ENCODE results near the gene USP2. TPM values are rescaled to one million over a fixed set of nuclear protein-coding genes. Genes with fewer than 3 reads are reported as not detected.

Gene USP2
- total and polyA plus RNA-seq, 4 donors: 1.7 to 6.5 (median 3.5) TPM

DNA sequence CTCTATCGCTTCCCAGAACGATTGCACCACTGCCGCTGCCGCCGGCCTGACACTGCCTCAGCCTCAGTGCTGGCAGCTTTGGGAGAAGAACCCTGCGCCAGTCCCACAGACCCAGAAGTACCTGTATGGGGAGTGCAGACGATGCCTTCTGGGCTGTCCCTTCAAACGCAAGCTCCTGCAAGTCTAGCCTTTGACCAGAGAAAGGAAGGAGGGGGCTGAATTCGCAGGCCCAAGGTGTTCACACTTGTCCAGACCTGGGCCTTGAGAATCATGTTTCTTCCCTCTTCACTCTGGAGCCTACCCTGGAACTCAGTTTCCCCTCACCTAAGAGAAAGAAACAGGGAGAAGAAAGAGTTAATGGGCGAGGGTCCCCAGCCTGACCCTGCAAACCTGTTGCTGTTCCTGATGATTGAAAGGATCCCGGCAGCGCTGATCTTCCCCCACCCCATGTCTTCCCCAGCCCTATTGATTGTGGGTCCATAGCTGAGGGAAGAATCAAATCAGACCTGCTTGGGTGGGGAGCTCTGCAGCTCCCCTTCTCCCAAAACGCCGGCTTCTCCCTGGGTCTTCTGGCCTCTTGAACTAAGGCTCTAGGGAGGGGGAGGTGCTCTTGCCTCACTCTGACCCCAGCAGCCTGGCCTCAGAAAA, 63.8 kb downstream of the USP2 start:
- ATAC-seq (ENCODE audit: insufficient read depth, low FRiP score) (no peak), DNase-seq (no peak)
- WGBS, 2 donors: 50 to 69% methylated on average over 14 of the region's 14 CpGs
- Histone ChIP-seq H3K27ac (ENCODE audit: low read depth in 1 of 2, low read length in 1 of 2) (peak overlapping the region; percentile 60 to 76), H3K9ac (ENCODE audit: insufficient read depth in 1 of 2, low read length in 2 of 2) (no peak overlapping the region), H3K4me1 (ENCODE audit: control insufficient read depth in 5 of 5, insufficient read depth in 5 of 5, low read length in 5 of 5) (peaks cover 0 to 73% (median 14%) of the 10 kb centered on the region in 5 donors), H3K36me3 (ENCODE audit: control insufficient read depth in 4 of 4, insufficient read depth in 4 of 4, low read length in 4 of 4) (no peaks in the 10 kb centered on the region), H3K27me3 (ENCODE audit: control insufficient read depth in 3 of 3, insufficient read depth in 3 of 3, low read length in 2 of 3) (no peaks in the 10 kb centered on the region), H3K9me3 (ENCODE audit: control insufficient read depth in 4 of 4, insufficient read depth in 3 of 4, low read length in 3 of 4) (no peaks in the 10 kb centered on the region), H3K4me3 (peak overlapping the region; percentile 13)
- TF ChIP-seq, protein P1, sequence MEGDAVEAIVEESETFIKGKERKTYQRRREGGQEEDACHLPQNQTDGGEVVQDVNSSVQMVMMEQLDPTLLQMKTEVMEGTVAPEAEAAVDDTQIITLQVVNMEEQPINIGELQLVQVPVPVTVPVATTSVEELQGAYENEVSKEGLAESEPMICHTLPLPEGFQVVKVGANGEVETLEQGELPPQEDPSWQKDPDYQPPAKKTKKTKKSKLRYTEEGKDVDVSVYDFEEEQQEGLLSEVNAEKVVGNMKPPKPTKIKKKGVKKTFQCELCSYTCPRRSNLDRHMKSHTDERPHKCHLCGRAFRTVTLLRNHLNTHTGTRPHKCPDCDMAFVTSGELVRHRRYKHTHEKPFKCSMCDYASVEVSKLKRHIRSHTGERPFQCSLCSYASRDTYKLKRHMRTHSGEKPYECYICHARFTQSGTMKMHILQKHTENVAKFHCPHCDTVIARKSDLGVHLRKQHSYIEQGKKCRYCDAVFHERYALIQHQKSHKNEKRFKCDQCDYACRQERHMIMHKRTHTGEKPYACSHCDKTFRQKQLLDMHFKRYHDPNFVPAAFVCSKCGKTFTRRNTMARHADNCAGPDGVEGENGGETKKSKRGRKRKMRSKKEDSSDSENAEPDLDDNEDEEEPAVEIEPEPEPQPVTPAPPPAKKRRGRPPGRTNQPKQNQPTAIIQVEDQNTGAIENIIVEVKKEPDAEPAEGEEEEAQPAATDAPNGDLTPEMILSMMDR (IDR thresholded peaks at IDR 0.05; ENCODE audit: control extremely low read depth, extremely low read depth): no peak

DNA sequence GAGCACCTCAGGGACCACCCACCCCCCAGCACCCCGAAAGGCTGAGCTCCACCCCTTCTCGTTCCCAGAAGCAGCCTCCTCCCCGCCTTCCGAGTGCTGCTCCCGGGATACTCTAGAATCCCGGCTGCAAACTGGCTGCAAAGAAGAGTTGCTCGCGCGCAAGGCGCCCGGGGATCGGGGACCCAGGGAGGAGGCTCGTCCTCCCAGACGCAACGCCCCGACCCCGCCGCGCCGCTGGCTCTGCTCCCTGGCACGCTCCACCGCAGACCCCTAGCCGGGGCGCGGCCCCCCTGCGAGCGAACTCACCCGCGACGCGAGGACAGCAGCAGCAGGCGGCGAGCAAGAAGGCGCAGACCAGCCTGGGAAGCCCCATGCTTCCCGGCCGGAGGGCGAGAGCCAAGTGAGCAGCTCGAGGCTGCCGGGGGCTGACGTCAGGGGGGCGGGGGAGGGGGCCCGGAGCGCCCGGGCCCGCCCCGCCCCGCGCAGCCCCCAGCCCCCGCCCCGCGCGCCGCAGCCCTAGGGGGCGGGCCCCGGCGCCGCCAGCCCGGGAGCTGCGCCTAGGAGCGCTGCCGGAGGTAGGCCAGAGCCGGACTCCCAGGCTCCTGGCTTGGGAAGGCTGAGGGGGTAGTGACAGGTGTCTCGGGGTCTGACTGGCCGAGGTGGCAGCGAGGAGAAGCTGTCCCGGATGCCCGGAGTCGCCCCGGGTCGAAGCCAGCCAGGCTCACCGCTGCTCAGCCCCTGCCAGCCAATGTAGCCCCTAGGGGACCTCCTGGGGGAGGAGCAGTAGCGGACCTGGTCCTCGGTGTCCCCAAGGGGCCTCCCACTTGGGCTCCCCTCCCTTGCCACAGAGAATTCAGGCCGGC, 64.5 kb downstream of the USP2 start, which contains the start of gene MCAM:
TSS of gene MCAM (minus strand) at position 402 of the 863 bp plus-strand sequence. CDS start at position 373, 29 bp downstream.
- TF ChIP-seq, protein P1 (IDR thresholded peaks at IDR 0.05; ENCODE audit: control extremely low read depth, extremely low read depth): no peak
- no peak within 1 kb of the TSS for H3K9ac ChIP-seq (ENCODE audit: insufficient read depth in 1 of 2, low read length in 2 of 2)
- H3K4me3 ChIP-seq: peak within 1 kb of the TSS; percentile 69
- DNase-seq (peak; percentile 75 to 81 (median 76)), ATAC-seq (ENCODE audit: insufficient read depth, low FRiP score) (no peak)
- peak within 1 kb of the TSS; percentile 77 to 80 for H3K27ac ChIP-seq (ENCODE audit: low read depth in 1 of 2, low read length in 1 of 2)
- WGBS, 2 donors: 0 to 2% methylated on average over 56 to 74 of the region's 74 CpGs
- no peaks in the 10 kb centered on the region for H3K27me3 ChIP-seq (ENCODE audit: control insufficient read depth in 3 of 3, insufficient read depth in 3 of 3, low read length in 2 of 3)
- H3K36me3 ChIP-seq (ENCODE audit: control insufficient read depth in 4 of 4, insufficient read depth in 4 of 4, low read length in 4 of 4): peaks cover 0 to 5% (median 0%) of the 10 kb centered on the region in 4 donors
- no peaks in the 10 kb centered on the region for H3K9me3 ChIP-seq (ENCODE audit: control insufficient read depth in 4 of 4, insufficient read depth in 3 of 4, low read length in 3 of 4)
- peaks cover 0 to 66% (median 18%) of the 10 kb centered on the region in 5 donors for H3K4me1 ChIP-seq (ENCODE audit: control insufficient read depth in 5 of 5, insufficient read depth in 5 of 5, low read length in 5 of 5)

DNA sequence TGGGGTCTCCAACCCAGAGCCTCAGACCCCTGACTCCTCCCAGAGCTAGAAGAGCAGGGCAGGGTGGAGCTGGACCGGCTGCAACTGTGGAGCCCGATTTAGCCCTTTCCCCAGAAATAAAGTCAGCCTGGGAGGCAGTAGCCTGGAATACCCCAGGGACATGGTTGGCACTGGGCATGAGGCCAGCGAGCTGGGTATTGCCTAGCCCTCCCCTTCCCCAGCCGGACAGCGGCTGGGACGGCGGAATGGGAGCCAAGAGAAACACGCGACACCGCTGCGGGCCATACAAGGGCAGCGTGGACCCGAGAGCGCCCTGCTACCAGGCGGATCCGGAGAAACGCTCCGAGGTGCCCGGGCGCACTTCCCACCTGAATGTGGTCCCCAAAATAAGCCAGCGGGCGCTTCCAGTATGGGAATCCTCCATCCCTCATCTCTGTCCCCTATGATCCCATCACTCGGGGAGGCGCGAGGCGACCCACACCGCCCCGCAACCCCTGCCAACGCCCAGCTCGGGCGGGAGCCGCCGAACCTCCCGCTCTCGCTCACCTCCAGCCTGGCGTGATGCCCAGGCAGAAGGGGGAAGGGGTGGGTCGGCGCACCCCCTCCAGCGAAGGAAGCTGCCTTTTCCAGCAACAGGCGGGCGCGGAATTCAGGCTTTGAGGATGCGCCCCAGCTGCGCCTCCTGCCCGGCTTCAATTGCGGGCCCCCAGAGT, 65.3 kb downstream of the USP2 start:
- no peak for ATAC-seq (ENCODE audit: insufficient read depth, low FRiP score)
- Histone ChIP-seq H3K27me3 (ENCODE audit: control insufficient read depth in 3 of 3, insufficient read depth in 3 of 3, low read length in 2 of 3) (no peaks in the 10 kb centered on the region), H3K4me3 (peak overlapping the region; percentile 69), H3K4me1 (ENCODE audit: control insufficient read depth in 5 of 5, insufficient read depth in 5 of 5, low read length in 5 of 5) (peaks cover 0 to 61% (median 18%) of the 10 kb centered on the region in 5 donors), H3K9ac (ENCODE audit: insufficient read depth in 1 of 2, low read length in 2 of 2) (peak overlapping the region in 1 of 2 donors; percentile 41), H3K27ac (ENCODE audit: low read depth in 1 of 2, low read length in 1 of 2) (peak overlapping the region; percentile 77 to 80), H3K9me3 (ENCODE audit: control insufficient read depth in 4 of 4, insufficient read depth in 3 of 4, low read length in 3 of 4) (no peaks in the 10 kb centered on the region), H3K36me3 (ENCODE audit: control insufficient read depth in 4 of 4, insufficient read depth in 4 of 4, low read length in 4 of 4) (peaks cover 0 to 9% (median 2%) of the 10 kb centered on the region in 4 donors)
- 1 to 2% methylated on average over 36 to 46 of the region's 46 CpGs for WGBS, 2 donors
- TF ChIP-seq, protein P1 (IDR thresholded peaks at IDR 0.05; ENCODE audit: control extremely low read depth, extremely low read depth): no peak
- peak; percentile 50 to 65 (median 54) for DNase-seq

Data from lung (tissue), 12 donors.